ENCODE data around the gene MPHOSPH6.

MPHOSPH6 gene

GRCh38 chr16:82137822-82138167 lies 32.2 kb downstream of the MPHOSPH6 start:
- Histone ChIP-seq H3K79me1 (replicated peaks; ENCODE audit: low read length, poor library complexity, severe bottlenecking) (peaks cover 2% of the 10 kb centered on the region), H3K14ac (ENCODE audit: low read length in 2 of 2) (no peak overlapping the region), H2AFZ (ENCODE audit: low read depth, low read length) (no peak overlapping the region), H3K27ac (ENCODE audit: low read length, poor library complexity, severe bottlenecking) (no peak overlapping the region), H3K4me3 (ENCODE audit: insufficient read depth in 1 of 2, low read depth in 1 of 2, low read length in 2 of 2) (no peak overlapping the region), H2BK12ac (ENCODE audit: low read length in 2 of 2) (no peak overlapping the region), H3K9me3 (ENCODE audit: control insufficient read depth, low read length) (no peaks in the 10 kb centered on the region), H3K27me3 (ENCODE audit: control insufficient read depth in 1 of 2, insufficient read depth in 1 of 2, low read length in 2 of 2) (no peaks in the 10 kb centered on the region), H3K36me3 (ENCODE audit: control insufficient read depth in 1 of 2, insufficient read depth in 2 of 2, low read depth in 1 of 2, low read length in 2 of 2) (peaks cover 3 to 10% of the 10 kb centered on the region in 2 experiments), H2AK5ac (ENCODE audit: low read length, severe bottlenecking) (no peak overlapping the region), H3K9ac (ENCODE audit: low read length) (no peak overlapping the region), H2BK15ac (ENCODE audit: low read depth, poor library complexity, severe bottlenecking) (no peak overlapping the region), H3K23ac (ENCODE audit: low read length in 2 of 2) (no peak overlapping the region), H4K8ac (ENCODE audit: low read length) (no peak overlapping the region), H3K4me2 (ENCODE audit: low read length, poor library complexity, severe bottlenecking) (no peak overlapping the region), H2BK5ac (ENCODE audit: low read depth, low read length, poor library complexity, severe bottlenecking) (no peak overlapping the region), H3K4ac (ENCODE audit: low read depth in 1 of 2, low read length in 2 of 2) (no peak overlapping the region), H2BK120ac (ENCODE audit: low read depth, low read length) (no peak overlapping the region), H4K91ac (ENCODE audit: low read length) (no peak overlapping the region), H3K4me1 (ENCODE audit: control insufficient read depth, insufficient read depth, low read depth, low read length) (peaks cover 1% of the 10 kb centered on the region), H3K18ac (ENCODE audit: low read depth in 1 of 2, low read length in 2 of 2) (no peak overlapping the region)
- WGBS = 100% methylated on average over 3 of the region's 3 CpGs
- no peak for DNase-seq

- WGBS = 94% methylated on average over 9 of the region's 9 CpGs
- H3K4me1 ChIP-seq (ENCODE audit: control insufficient read depth, insufficient read depth, low read depth, low read length) = peaks cover 1% of the 10 kb centered on the region
Measured at GRCh38 chr16:82136956-82137821, 32.8 kb downstream of the MPHOSPH6 start.

GRCh38 chr16:82135844-82136243 lies 34.2 kb downstream of the MPHOSPH6 start:
- Histone ChIP-seq H3K14ac (ENCODE audit: low read length in 2 of 2) (no peak overlapping the region), H2BK12ac (ENCODE audit: low read length in 2 of 2) (no peak overlapping the region), H3K27ac (ENCODE audit: low read length, poor library complexity, severe bottlenecking) (no peak overlapping the region), H2BK15ac (ENCODE audit: low read depth, poor library complexity, severe bottlenecking) (no peak overlapping the region), H3K9me3 (ENCODE audit: control insufficient read depth, low read length) (no peaks in the 10 kb centered on the region), H2AK5ac (ENCODE audit: low read length, severe bottlenecking) (no peak overlapping the region), H3K4me2 (ENCODE audit: low read length, poor library complexity, severe bottlenecking) (no peak overlapping the region), H3K4me3 (ENCODE audit: insufficient read depth in 1 of 2, low read depth in 1 of 2, low read length in 2 of 2) (no peak overlapping the region), H3K9ac (ENCODE audit: low read length) (no peak overlapping the region), H3K18ac (ENCODE audit: low read depth in 1 of 2, low read length in 2 of 2) (no peak overlapping the region), H3K4me1 (ENCODE audit: control insufficient read depth, insufficient read depth, low read depth, low read length) (peaks cover 1% of the 10 kb centered on the region), H3K36me3 (ENCODE audit: control insufficient read depth in 1 of 2, insufficient read depth in 2 of 2, low read depth in 1 of 2, low read length in 2 of 2) (peaks cover 3 to 10% of the 10 kb centered on the region in 2 experiments), H3K27me3 (ENCODE audit: control insufficient read depth in 1 of 2, insufficient read depth in 1 of 2, low read length in 2 of 2) (no peaks in the 10 kb centered on the region), H2BK5ac (ENCODE audit: low read depth, low read length, poor library complexity, severe bottlenecking) (no peak overlapping the region), H4K91ac (ENCODE audit: low read length) (no peak overlapping the region), H4K8ac (ENCODE audit: low read length) (no peak overlapping the region), H3K79me1 (replicated peaks; ENCODE audit: low read length, poor library complexity, severe bottlenecking) (peaks cover 2% of the 10 kb centered on the region), H3K4ac (ENCODE audit: low read depth in 1 of 2, low read length in 2 of 2) (no peak overlapping the region), H2AFZ (ENCODE audit: low read depth, low read length) (no peak overlapping the region), H3K23ac (ENCODE audit: low read length in 2 of 2) (no peak overlapping the region), H2BK120ac (ENCODE audit: low read depth, low read length) (no peak overlapping the region)
- WGBS = 85% methylated on average over 8 of the region's 8 CpGs
- no peak for DNase-seq

More at GRCh38 chr16:82136956-82137821, 32.8 kb downstream of the MPHOSPH6 start:
- Histone ChIP-seq H3K9ac (ENCODE audit: low read length) (no peak overlapping the region), H3K9me3 (ENCODE audit: control insufficient read depth, low read length) (no peaks in the 10 kb centered on the region), H3K18ac (ENCODE audit: low read depth in 1 of 2, low read length in 2 of 2) (no peak overlapping the region), H3K4ac (ENCODE audit: low read depth in 1 of 2, low read length in 2 of 2) (no peak overlapping the region), H2AFZ (ENCODE audit: low read depth, low read length) (no peak overlapping the region), H3K14ac (ENCODE audit: low read length in 2 of 2) (no peak overlapping the region), H2BK15ac (ENCODE audit: low read depth, poor library complexity, severe bottlenecking) (no peak overlapping the region), H3K27me3 (ENCODE audit: control insufficient read depth in 1 of 2, insufficient read depth in 1 of 2, low read length in 2 of 2) (no peaks in the 10 kb centered on the region), H3K79me1 (replicated peaks; ENCODE audit: low read length, poor library complexity, severe bottlenecking) (peaks cover 2% of the 10 kb centered on the region), H2BK5ac (ENCODE audit: low read depth, low read length, poor library complexity, severe bottlenecking) (no peak overlapping the region), H3K4me3 (ENCODE audit: insufficient read depth in 1 of 2, low read depth in 1 of 2, low read length in 2 of 2) (no peak overlapping the region), H2AK5ac (ENCODE audit: low read length, severe bottlenecking) (no peak overlapping the region), H4K8ac (ENCODE audit: low read length) (no peak overlapping the region), H3K27ac (ENCODE audit: low read length, poor library complexity, severe bottlenecking) (no peak overlapping the region), H4K91ac (ENCODE audit: low read length) (no peak overlapping the region), H2BK120ac (ENCODE audit: low read depth, low read length) (no peak overlapping the region), H2BK12ac (ENCODE audit: low read length in 2 of 2) (no peak overlapping the region), H3K23ac (ENCODE audit: low read length in 2 of 2) (no peak overlapping the region), H3K36me3 (ENCODE audit: control insufficient read depth in 1 of 2, insufficient read depth in 2 of 2, low read depth in 1 of 2, low read length in 2 of 2) (peaks cover 3 to 10% of the 10 kb centered on the region in 2 experiments), H3K4me2 (ENCODE audit: low read length, poor library complexity, severe bottlenecking) (no peak overlapping the region)
- no peak for DNase-seq

GRCh38 chr16:82134846-82135245 lies 35.2 kb downstream of the MPHOSPH6 start:
- no peak for DNase-seq
- no peak overlapping the region for H3K4me3 ChIP-seq (ENCODE audit: insufficient read depth in 1 of 2, low read depth in 1 of 2, low read length in 2 of 2)
- no peak overlapping the region for H3K18ac ChIP-seq (ENCODE audit: low read depth in 1 of 2, low read length in 2 of 2)
- H3K4me1 ChIP-seq (ENCODE audit: control insufficient read depth, insufficient read depth, low read depth, low read length) = peaks cover 1% of the 10 kb centered on the region
- H3K9ac ChIP-seq (ENCODE audit: low read length) = no peak overlapping the region
- no peak overlapping the region for H3K14ac ChIP-seq (ENCODE audit: low read length in 2 of 2)
- H3K27ac ChIP-seq (ENCODE audit: low read length, poor library complexity, severe bottlenecking) = no peak overlapping the region
- no peak overlapping the region for H3K4ac ChIP-seq (ENCODE audit: low read depth in 1 of 2, low read length in 2 of 2)
- no peak overlapping the region for H2BK12ac ChIP-seq (ENCODE audit: low read length in 2 of 2)
- no peak overlapping the region for H4K8ac ChIP-seq (ENCODE audit: low read length)
- H3K23ac ChIP-seq (ENCODE audit: low read length in 2 of 2) = no peak overlapping the region
- no peaks in the 10 kb centered on the region for H3K9me3 ChIP-seq (ENCODE audit: control insufficient read depth, low read length)
- H2AFZ ChIP-seq (ENCODE audit: low read depth, low read length) = no peak overlapping the region
- no peak overlapping the region for H2BK120ac ChIP-seq (ENCODE audit: low read depth, low read length)
- H2BK5ac ChIP-seq (ENCODE audit: low read depth, low read length, poor library complexity, severe bottlenecking) = no peak overlapping the region
- no peak overlapping the region for H2AK5ac ChIP-seq (ENCODE audit: low read length, severe bottlenecking)
- H4K91ac ChIP-seq (ENCODE audit: low read length) = no peak overlapping the region
- H2BK15ac ChIP-seq (ENCODE audit: low read depth, poor library complexity, severe bottlenecking) = no peak overlapping the region
- H3K79me1 ChIP-seq (replicated peaks; ENCODE audit: low read length, poor library complexity, severe bottlenecking) = peaks cover 2% of the 10 kb centered on the region
- WGBS = 97% methylated on average over 8 of the region's 8 CpGs
- H3K27me3 ChIP-seq (ENCODE audit: control insufficient read depth in 1 of 2, insufficient read depth in 1 of 2, low read length in 2 of 2) = no peaks in the 10 kb centered on the region
- H3K36me3 ChIP-seq (ENCODE audit: control insufficient read depth in 1 of 2, insufficient read depth in 2 of 2, low read depth in 1 of 2, low read length in 2 of 2) = peaks cover 3 to 10% of the 10 kb centered on the region in 2 experiments
- no peak overlapping the region for H3K4me2 ChIP-seq (ENCODE audit: low read length, poor library complexity, severe bottlenecking)

Data from mesenchymal stem cell (in vitro differentiated cells and primary cell).